Kidney (tissue), 2 donors: ENCODE results near the gene HUS1B. TPM values are rescaled to one million over a fixed set of nuclear protein-coding genes. Genes with fewer than 3 reads are reported as not detected.

ENCODE experiments used
- polyA plus RNA-seq: library from polyadenylated mRNA; stranded (reverse); fragments of 350-450 nt; fragmentation: Illumina TruSeq; extraction: RNeasy Lipid Tissue Mini Kit (QIAGEN cat#74804); gene quantifications from one replicate; pipeline ENCODE4 v1.2.3, GENCODE V29; 2014; ENCODE audit warnings: low read depth, low replicate concordance; ENCODE audit not compliant: insufficient read depth
- total RNA-seq: library from RNA; stranded (reverse); fragmentation: NEBNext Ultra II Directional; extraction: Animal tissue kit (Norgen Biotek cat#: 25700); gene quantifications from one replicate; pipeline ENCODE4 v1.2.1, GENCODE V29; 2021
- donor health status: DM: yes; HTN: yes; CAD: no.

Gene HUS1B
- total and polyA plus RNA-seq, 2 donors from 2014 or later: 1.2 TPM; not detected in 1

Other genes starting within 250 kb of the HUS1B start
- gene EXOC2, start 36.0 kb upstream of the HUS1B start, total RNA-seq: 21.7 TPM
- gene EXOC2, start 36.0 kb upstream of the HUS1B start, polyA plus RNA-seq: 8.6 TPM